Measurements from ENCODE around the gene KATNAL2. TPM values are rescaled to one million over a fixed set of nuclear protein-coding genes. Genes with fewer than 3 reads are reported as not detected.

Gene KATNAL2
- total and polyA plus RNA-seq, 2 experiments from 2014 or later, result 4.3 to 4.4 TPM

DNA sequence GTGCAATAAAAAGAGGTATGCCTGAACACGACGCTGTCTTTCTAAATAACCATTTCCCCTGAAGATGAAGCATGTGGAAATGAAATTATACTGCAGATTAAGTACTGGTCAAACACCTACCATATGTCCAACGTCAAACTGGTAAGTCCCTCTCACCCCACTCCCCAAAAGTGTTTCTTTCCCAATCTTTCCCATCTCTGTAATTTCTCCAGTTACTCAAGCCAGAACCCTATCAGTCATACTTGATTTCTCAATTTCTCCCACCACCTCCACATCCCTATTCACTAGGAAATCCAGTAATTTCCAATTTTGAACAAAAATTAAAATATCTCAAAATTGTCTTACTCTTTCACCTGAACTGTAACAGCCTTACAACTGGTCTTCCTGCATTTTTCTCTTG lies 203.7 kb downstream of the KATNAL2 start:
- DNase-seq (ENCODE audit: low spot score), result no peak
- Histone ChIP-seq H2AFZ (no peak overlapping the region), H3K27ac (no peak overlapping the region), H3K9me2 (replicated peaks; ENCODE audit: insufficient read depth) (no peaks in the 10 kb centered on the region), H4K20me1 (ENCODE audit: insufficient read depth, poor library complexity, severe bottlenecking) (no peaks in the 10 kb centered on the region), H3K4me1 (ENCODE audit: insufficient read depth) (no peaks in the 10 kb centered on the region), H3K27me3 (no peaks in the 10 kb centered on the region), H3K79me2 (no peaks in the 10 kb centered on the region), H3K36me3 (replicated peaks; ENCODE audit: insufficient read depth, low read depth) (no peaks in the 10 kb centered on the region), H3K4me3 (no peak overlapping the region), H3K9me3 (ENCODE audit: low read depth) (no peaks in the 10 kb centered on the region), H3K4me2 (no peak overlapping the region)
- 96% methylated on average over 3 of the region's 3 CpGs for WGBS (ENCODE audit: low lambda C conversion rate, missing lambda C conversion rate)
- TF ChIP-seq EZH2 (IDR thresholded peaks at IDR 0.05; ENCODE audit: borderline replicate concordance) (no peak), EZH2phosphoT487 (IDR thresholded peaks at IDR 0.05; ENCODE audit: low read depth, severe bottlenecking, unreplicated experiment) (no peak)
- TF ChIP-seq, protein P1, sequence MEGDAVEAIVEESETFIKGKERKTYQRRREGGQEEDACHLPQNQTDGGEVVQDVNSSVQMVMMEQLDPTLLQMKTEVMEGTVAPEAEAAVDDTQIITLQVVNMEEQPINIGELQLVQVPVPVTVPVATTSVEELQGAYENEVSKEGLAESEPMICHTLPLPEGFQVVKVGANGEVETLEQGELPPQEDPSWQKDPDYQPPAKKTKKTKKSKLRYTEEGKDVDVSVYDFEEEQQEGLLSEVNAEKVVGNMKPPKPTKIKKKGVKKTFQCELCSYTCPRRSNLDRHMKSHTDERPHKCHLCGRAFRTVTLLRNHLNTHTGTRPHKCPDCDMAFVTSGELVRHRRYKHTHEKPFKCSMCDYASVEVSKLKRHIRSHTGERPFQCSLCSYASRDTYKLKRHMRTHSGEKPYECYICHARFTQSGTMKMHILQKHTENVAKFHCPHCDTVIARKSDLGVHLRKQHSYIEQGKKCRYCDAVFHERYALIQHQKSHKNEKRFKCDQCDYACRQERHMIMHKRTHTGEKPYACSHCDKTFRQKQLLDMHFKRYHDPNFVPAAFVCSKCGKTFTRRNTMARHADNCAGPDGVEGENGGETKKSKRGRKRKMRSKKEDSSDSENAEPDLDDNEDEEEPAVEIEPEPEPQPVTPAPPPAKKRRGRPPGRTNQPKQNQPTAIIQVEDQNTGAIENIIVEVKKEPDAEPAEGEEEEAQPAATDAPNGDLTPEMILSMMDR (IDR thresholded peaks at IDR 0.05; ENCODE audit: poor library complexity), result no peak

DNA sequence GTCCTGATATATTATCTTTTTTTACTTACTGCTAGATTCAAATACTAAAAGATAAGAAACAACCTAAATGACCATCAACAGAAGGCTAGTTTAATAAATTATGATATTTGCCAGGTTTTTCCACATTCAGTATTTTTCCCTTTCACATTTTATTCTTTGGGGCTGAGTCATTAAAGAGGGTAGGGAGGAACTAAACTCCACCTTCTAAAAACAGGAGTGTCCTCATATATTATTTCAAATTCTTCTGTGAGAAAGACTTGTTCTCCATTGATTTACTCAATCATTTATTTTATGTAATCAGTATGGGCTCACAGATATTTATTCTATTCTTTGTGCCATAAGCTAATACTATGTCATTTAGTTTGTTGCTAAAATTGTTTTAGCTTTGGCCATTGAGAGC lies 223.9 kb downstream of the KATNAL2 start:
- no peaks in the 10 kb centered on the region for H3K27me3 ChIP-seq
- H4K20me1 ChIP-seq (ENCODE audit: insufficient read depth, poor library complexity, severe bottlenecking), result peaks cover 15% of the 10 kb centered on the region
- DNase-seq (ENCODE audit: low spot score), result no peak
- H2AFZ ChIP-seq, result no peak overlapping the region
- H3K79me2 ChIP-seq, result peaks cover 65% of the 10 kb centered on the region
- no peak for TF ChIP-seq EZH2 (IDR thresholded peaks at IDR 0.05; ENCODE audit: borderline replicate concordance)
- TF ChIP-seq, protein P1 (IDR thresholded peaks at IDR 0.05; ENCODE audit: poor library complexity), result no peak
- no peak for TF ChIP-seq EZH2phosphoT487 (IDR thresholded peaks at IDR 0.05; ENCODE audit: low read depth, severe bottlenecking, unreplicated experiment)
- H3K4me1 ChIP-seq (ENCODE audit: insufficient read depth), result no peaks in the 10 kb centered on the region
- no peak overlapping the region for H3K4me2 ChIP-seq
- no peaks in the 10 kb centered on the region for H3K9me3 ChIP-seq (ENCODE audit: low read depth)
- no peaks in the 10 kb centered on the region for H3K36me3 ChIP-seq (replicated peaks; ENCODE audit: insufficient read depth, low read depth)
- no peaks in the 10 kb centered on the region for H3K9me2 ChIP-seq (replicated peaks; ENCODE audit: insufficient read depth)
- H3K27ac ChIP-seq, result no peak overlapping the region
- no peak overlapping the region for H3K4me3 ChIP-seq

DNA sequence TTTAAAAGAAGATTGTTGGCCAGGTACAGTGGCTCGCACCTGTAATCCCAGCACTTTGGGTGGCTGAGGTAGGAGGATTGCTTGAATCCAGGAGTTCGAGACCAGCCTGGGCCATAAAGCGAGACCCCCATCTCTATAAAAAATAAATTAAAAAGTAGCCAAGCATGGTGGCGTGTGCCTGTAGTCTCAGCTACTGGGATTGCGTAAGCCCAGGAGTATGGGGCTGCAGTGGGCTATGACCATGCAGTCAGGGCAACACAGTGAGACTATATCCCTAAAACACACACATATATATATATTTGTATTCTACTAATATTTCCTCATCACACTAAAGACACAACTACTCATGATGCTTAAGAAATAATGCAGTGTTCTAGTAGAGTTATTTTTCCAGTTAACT lies 225.8 kb downstream of the KATNAL2 start:
- peaks cover 15% of the 10 kb centered on the region for H4K20me1 ChIP-seq (ENCODE audit: insufficient read depth, poor library complexity, severe bottlenecking)
- H3K36me3 ChIP-seq (replicated peaks; ENCODE audit: insufficient read depth, low read depth), result no peaks in the 10 kb centered on the region
- H3K9me3 ChIP-seq (ENCODE audit: low read depth), result no peaks in the 10 kb centered on the region
- H3K79me2 ChIP-seq, result peaks cover 83% of the 10 kb centered on the region
- H3K4me3 ChIP-seq, result no peak overlapping the region
- no peak overlapping the region for H2AFZ ChIP-seq
- H3K27ac ChIP-seq, result no peak overlapping the region
- TF ChIP-seq EZH2 (IDR thresholded peaks at IDR 0.05; ENCODE audit: borderline replicate concordance), result no peak
- no peak for TF ChIP-seq EZH2phosphoT487 (IDR thresholded peaks at IDR 0.05; ENCODE audit: low read depth, severe bottlenecking, unreplicated experiment)
- TF ChIP-seq, protein P1 (IDR thresholded peaks at IDR 0.05; ENCODE audit: poor library complexity), result no peak
- H3K9me2 ChIP-seq (replicated peaks; ENCODE audit: insufficient read depth), result no peaks in the 10 kb centered on the region
- H3K4me2 ChIP-seq, result no peak overlapping the region
- WGBS (ENCODE audit: low lambda C conversion rate, missing lambda C conversion rate), result 98% methylated on average over 5 of the region's 5 CpGs
- H3K4me1 ChIP-seq (ENCODE audit: insufficient read depth), result no peaks in the 10 kb centered on the region
- no peak for DNase-seq (ENCODE audit: low spot score)
- H3K27me3 ChIP-seq, result no peaks in the 10 kb centered on the region
